Measurements from ENCODE around the gene CTSL. TPM values are rescaled to one million over a fixed set of nuclear protein-coding genes. Genes with fewer than 3 reads are reported as not detected.
A peak's percentile ranks its signal among the peaks of the same experiment; 100 is the strongest.

Gene CTSL
- polyA plus RNA-seq, 2 of the 4 experiments (the other 2 are of a cell fraction), result 725 to 902 TPM

GRCh38 chr9:87763286-87763685 is 37.4 kb downstream of the CTSL start:
- no peak overlapping the region for H3K4me2 ChIP-seq
- CTCF ChIA-PET, result no interaction called here
- POLR2A ChIA-PET, result no interaction called here
- no peak for TF ChIP-seq POLR2A (IDR thresholded peaks at IDR 0.05; ENCODE audit: low read length)
- WGBS (ENCODE audit: missing lambda C conversion rate), result 77% methylated on average over 6 of the region's 6 CpGs
- no peaks in the 10 kb centered on the region for H3K9me3 ChIP-seq
- H3K4me1 ChIP-seq, result peaks cover 7% of the 10 kb centered on the region; the same call in 2 of the 3 replicates
- ATAC-seq (no peak), DNase-seq (ENCODE audit: low read depth in 1 of 2, low spot score in 1 of 2) (no peak), FAIRE-seq (no peak)
- H3K27ac ChIP-seq, result no peak overlapping the region
- no peak overlapping the region for H3K4me3 ChIP-seq

- ChIA-PET POLR2A (no interaction called here), CTCF (no interaction called here)
- Histone ChIP-seq H3K4me3 (no peak overlapping the region), H3K4me2 (no peak overlapping the region), H3K4me1 (peaks cover 11% of the 10 kb centered on the region; the same call in 2 of the 3 replicates), H3K27ac (no peak overlapping the region), H3K9me3 (no peaks in the 10 kb centered on the region)
- no peak for TF ChIP-seq ZNF302 (CRISPR knock-in tag; IDR thresholded peaks at IDR 0.05)
- no peak for TF ChIP-seq EP300 (IDR thresholded peaks at IDR 0.05)
- TF ChIP-seq CHD2 (IDR thresholded peaks at IDR 0.05; ENCODE audit: low read length, partially characterized antibody), result no peak
- no peak for TF ChIP-seq NFE2L2 (conservative IDR thresholded peaks at IDR 0.05; ENCODE audit: low read length)
- TF ChIP-seq RCOR1 (IDR thresholded peaks at IDR 0.05; ENCODE audit: low read depth, low read length), result no peak
- TF ChIP-seq FOXS1 (CRISPR knock-in tag; IDR thresholded peaks at IDR 0.05), result no peak
- TF ChIP-seq ELK1 (IDR thresholded peaks at IDR 0.05; ENCODE audit: low read depth, low read length), result no peak
- TF ChIP-seq GATA3 (IDR thresholded peaks at IDR 0.05; ENCODE audit: borderline replicate concordance), result no peak
- TF ChIP-seq BHLHE40 (IDR thresholded peaks at IDR 0.05; ENCODE audit: low read depth, low read length), result no peak
- TF ChIP-seq MAX (IDR thresholded peaks at IDR 0.05), result no peak
- no peak for TF ChIP-seq HOXB5 (CRISPR knock-in tag; IDR thresholded peaks at IDR 0.05)
- no peak for TF ChIP-seq MAFK (IDR thresholded peaks at IDR 0.05; ENCODE audit: partially characterized antibody)
- TF ChIP-seq EHMT2 (IDR thresholded peaks at IDR 0.05; ENCODE audit: low read depth), result no peak
- TF ChIP-seq SMC3 (IDR thresholded peaks at IDR 0.05), result no peak
- no peak for TF ChIP-seq ZC3H11A (IDR thresholded peaks at IDR 0.05)
- TF ChIP-seq JUN (IDR thresholded peaks at IDR 0.05), result no peak
- no peak for TF ChIP-seq POLR2A (IDR thresholded peaks at IDR 0.05; ENCODE audit: low read length)
- TF ChIP-seq CEBPB (IDR thresholded peaks at IDR 0.05), result no peak
- TF ChIP-seq ZFP36 (IDR thresholded peaks at IDR 0.05; ENCODE audit: borderline replicate concordance, partially characterized antibody), result no peak
- TF ChIP-seq RAD21 (conservative IDR thresholded peaks at IDR 0.05 in 1 of 2, IDR thresholded peaks at IDR 0.05 in 1 of 2), result no peak
- FAIRE-seq, result no peak
- ATAC-seq, result no peak
- no peak for DNase-seq (ENCODE audit: low read depth in 1 of 2, low spot score in 1 of 2)
These were observed 39.6 kb downstream of the CTSL start for GRCh38 chr9:87765521-87765920.

DNA sequence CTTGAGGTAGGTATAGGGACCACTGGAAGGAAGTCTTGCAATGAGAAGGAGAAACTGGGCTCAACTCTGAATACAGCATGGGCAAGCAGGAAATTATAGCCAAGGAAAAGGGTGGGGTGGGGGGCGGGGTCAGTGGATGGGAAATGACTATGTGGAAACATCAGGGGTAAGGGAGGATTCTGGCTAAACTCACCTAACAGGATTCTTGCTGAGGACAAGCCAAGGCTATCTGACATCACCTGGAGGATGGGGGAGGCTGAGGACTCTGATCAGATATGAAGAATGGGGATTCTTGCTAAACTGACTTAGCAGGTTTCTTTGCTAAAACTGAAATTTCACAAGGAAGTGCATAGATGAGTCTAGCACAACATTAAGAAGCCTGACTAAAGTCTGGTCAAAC is 40.8 kb downstream of the CTSL start:
- TF ChIP-seq, protein P1, sequence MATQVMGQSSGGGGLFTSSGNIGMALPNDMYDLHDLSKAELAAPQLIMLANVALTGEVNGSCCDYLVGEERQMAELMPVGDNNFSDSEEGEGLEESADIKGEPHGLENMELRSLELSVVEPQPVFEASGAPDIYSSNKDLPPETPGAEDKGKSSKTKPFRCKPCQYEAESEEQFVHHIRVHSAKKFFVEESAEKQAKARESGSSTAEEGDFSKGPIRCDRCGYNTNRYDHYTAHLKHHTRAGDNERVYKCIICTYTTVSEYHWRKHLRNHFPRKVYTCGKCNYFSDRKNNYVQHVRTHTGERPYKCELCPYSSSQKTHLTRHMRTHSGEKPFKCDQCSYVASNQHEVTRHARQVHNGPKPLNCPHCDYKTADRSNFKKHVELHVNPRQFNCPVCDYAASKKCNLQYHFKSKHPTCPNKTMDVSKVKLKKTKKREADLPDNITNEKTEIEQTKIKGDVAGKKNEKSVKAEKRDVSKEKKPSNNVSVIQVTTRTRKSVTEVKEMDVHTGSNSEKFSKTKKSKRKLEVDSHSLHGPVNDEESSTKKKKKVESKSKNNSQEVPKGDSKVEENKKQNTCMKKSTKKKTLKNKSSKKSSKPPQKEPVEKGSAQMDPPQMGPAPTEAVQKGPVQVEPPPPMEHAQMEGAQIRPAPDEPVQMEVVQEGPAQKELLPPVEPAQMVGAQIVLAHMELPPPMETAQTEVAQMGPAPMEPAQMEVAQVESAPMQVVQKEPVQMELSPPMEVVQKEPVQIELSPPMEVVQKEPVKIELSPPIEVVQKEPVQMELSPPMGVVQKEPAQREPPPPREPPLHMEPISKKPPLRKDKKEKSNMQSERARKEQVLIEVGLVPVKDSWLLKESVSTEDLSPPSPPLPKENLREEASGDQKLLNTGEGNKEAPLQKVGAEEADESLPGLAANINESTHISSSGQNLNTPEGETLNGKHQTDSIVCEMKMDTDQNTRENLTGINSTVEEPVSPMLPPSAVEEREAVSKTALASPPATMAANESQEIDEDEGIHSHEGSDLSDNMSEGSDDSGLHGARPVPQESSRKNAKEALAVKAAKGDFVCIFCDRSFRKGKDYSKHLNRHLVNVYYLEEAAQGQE (IDR thresholded peaks at IDR 0.05), result no peak
- TF ChIP-seq EP300 (IDR thresholded peaks at IDR 0.05) (no peak), NPAS2 (CRISPR knock-in tag; IDR thresholded peaks at IDR 0.05; ENCODE audit: borderline replicate concordance) (no peak), RNF2 (IDR thresholded peaks at IDR 0.05; ENCODE audit: borderline replicate concordance, low read depth) (no peak), SMC3 (IDR thresholded peaks at IDR 0.05) (no peak), FOSL2 (IDR thresholded peaks at IDR 0.05) (no peak), FOSL2 (CRISPR knock-in tag; IDR thresholded peaks at IDR 0.05) (no peak), ZNF302 (CRISPR knock-in tag; IDR thresholded peaks at IDR 0.05) (no peak), BHLHE40 (IDR thresholded peaks at IDR 0.05; ENCODE audit: low read depth, low read length) (no peak)
- TF ChIP-seq, protein P2, sequence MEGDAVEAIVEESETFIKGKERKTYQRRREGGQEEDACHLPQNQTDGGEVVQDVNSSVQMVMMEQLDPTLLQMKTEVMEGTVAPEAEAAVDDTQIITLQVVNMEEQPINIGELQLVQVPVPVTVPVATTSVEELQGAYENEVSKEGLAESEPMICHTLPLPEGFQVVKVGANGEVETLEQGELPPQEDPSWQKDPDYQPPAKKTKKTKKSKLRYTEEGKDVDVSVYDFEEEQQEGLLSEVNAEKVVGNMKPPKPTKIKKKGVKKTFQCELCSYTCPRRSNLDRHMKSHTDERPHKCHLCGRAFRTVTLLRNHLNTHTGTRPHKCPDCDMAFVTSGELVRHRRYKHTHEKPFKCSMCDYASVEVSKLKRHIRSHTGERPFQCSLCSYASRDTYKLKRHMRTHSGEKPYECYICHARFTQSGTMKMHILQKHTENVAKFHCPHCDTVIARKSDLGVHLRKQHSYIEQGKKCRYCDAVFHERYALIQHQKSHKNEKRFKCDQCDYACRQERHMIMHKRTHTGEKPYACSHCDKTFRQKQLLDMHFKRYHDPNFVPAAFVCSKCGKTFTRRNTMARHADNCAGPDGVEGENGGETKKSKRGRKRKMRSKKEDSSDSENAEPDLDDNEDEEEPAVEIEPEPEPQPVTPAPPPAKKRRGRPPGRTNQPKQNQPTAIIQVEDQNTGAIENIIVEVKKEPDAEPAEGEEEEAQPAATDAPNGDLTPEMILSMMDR (IDR thresholded peaks at IDR 0.05), result no peak
- Histone ChIP-seq H3K4me1 (peaks cover 15% of the 10 kb centered on the region; the same call in 2 of the 3 replicates), H3K9me3 (no peaks in the 10 kb centered on the region), H3K4me2 (0 out of 3 replicates have a peak overlapping the region, but pooled peaks have one; percentile 14), H3K4me3 (no peak overlapping the region), H3K27ac (0 out of 6 replicates have a peak overlapping the region, but pooled peaks of 1 of the 2 experiments have one; percentile 8)
- ATAC-seq, result peak in 1 of 2 experiments; percentile 54; a peak in 1 of 6 replicates
- FAIRE-seq, result no peak
- 20% methylated on average over 1 of the region's 1 CpG for WGBS (ENCODE audit: missing lambda C conversion rate)
- CTCF ChIA-PET, result interaction anchor here (1.2 kb wide), 1 partner anchor 9 kb away, joined by 3 read pairs; no protein-coding TSS in a partner anchor
- POLR2A ChIA-PET, result no interaction called here
- peak in 1 of 2 experiments; percentile 18 for DNase-seq (ENCODE audit: low read depth in 1 of 2, low spot score in 1 of 2)
